Erythroblast (primary cell): Measurements from ENCODE around the gene ARID1B.

Source experiments
- GATA1 ChIP-seq: IDR thresholded peaks from 2 replicates; pipeline ENCODE4 v1.6.1; 2011; ENCODE audit warnings: low read depth, mild to moderate bottlenecking, control low read depth, low read length, moderate library complexity
- POLR2A ChIP-seq: IDR thresholded peaks from 2 replicates; pipeline ENCODE4 v1.6.1; 2011; ENCODE audit warnings: mild to moderate bottlenecking, low read length

DNA sequence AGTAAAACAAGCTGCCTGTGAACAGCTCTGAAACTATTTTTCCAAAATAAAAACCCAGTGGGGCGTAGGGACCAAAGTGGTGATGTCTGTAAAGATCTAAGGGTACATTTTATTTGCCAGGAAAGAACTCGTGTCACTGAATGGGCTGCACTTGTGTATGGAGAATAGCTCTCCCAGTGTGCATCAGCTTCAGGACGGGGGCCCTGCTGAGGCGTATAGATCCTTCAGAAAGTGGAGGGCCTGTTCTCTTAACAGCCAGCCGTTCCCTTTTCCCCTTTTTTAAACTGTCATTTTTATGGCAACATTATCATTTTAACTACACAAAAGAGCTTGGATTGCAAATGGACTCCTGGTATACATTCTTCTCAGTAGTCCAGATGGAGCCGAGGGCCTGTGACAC, 408.8 kb downstream of the ARID1B start:
- TF ChIP-seq POLR2A = no peak
- no peak for TF ChIP-seq GATA1
